GM19239 (cell line): ENCODE measurements around the gene RNF217.
"Not testable (repeated sequence)": the region's sequence is repeated elsewhere in the genome, so short reads cannot be mapped to it uniquely, and the experiment has no call there.

ENCODE experiments used
- DNase-seq: peaks from one replicate; pipeline ENCODE4 v3.0.0; 2011; ENCODE audit warnings: low spot score; ENCODE audit not compliant: insufficient read length
- FAIRE-seq: peaks from 2 replicates; lab custom pipeline; 2011; peaks lifted over from hg19 to GRCh38; lab: Jason Lieb, UNC

Gene RNF217

GRCh38 chr6:124961777-124962638 is at the start of gene RNF217:
RNF217 (plus strand) TSS chr6:124962437; CDS start chr6:124962545, 108 bp downstream.
- no peak for DNase-seq
- no peak for FAIRE-seq

- DNase-seq = no peak
- no peak for FAIRE-seq
These were observed 49.2 kb upstream of the RNF217 start for GRCh38 chr6:124913056-124913455.

GRCh38 chr6:124917769-124918168 is 44.5 kb upstream of the RNF217 start:
- no peak for FAIRE-seq

GRCh38 chr6:124919703-124920102 is 42.5 kb upstream of the RNF217 start:
- not testable (repeated sequence) for FAIRE-seq, DNase-seq

More at GRCh38 chr6:124917769-124918168, 44.5 kb upstream of the RNF217 start:
- no peak for DNase-seq

- FAIRE-seq (no peak), DNase-seq (no peak)
These were observed 37.9 kb upstream of the RNF217 start for GRCh38 chr6:124924333-124924759.

GRCh38 chr6:124926435-124926834 is 35.8 kb upstream of the RNF217 start:
- FAIRE-seq (no peak), DNase-seq (no peak)

GRCh38 chr6:124927806-124928205 is 34.4 kb upstream of the RNF217 start:
- FAIRE-seq = no peak
- no peak for DNase-seq

GRCh38 chr6:124928851-124929250 is 33.4 kb upstream of the RNF217 start:
- DNase-seq (no peak), FAIRE-seq (no peak)

GRCh38 chr6:124937645-124938044 is 24.6 kb upstream of the RNF217 start:
- FAIRE-seq = no peak
- no peak for DNase-seq

GRCh38 chr6:124941259-124941658 is 21.0 kb upstream of the RNF217 start:
- no peak for FAIRE-seq
- no peak for DNase-seq

GRCh38 chr6:124943658-124944057 is 18.6 kb upstream of the RNF217 start:
- no peak for DNase-seq
- FAIRE-seq = no peak

GRCh38 chr6:124947971-124948451 is 14.2 kb upstream of the RNF217 start:
- no peak for DNase-seq
- FAIRE-seq = no peak

GRCh38 chr6:124949706-124950105 is 12.5 kb upstream of the RNF217 start:
- DNase-seq (no peak), FAIRE-seq (no peak)

GRCh38 chr6:124953808-124954207 is 8.4 kb upstream of the RNF217 start:
- no peak for DNase-seq
- no peak for FAIRE-seq

- FAIRE-seq (no peak), DNase-seq (no peak)
These were observed 7.0 kb upstream of the RNF217 start for GRCh38 chr6:124955108-124955856.

GRCh38 chr6:124956018-124956417 is 6.2 kb upstream of the RNF217 start:
- FAIRE-seq (no peak), DNase-seq (no peak)

GRCh38 chr6:124958149-124958548 is 4.1 kb upstream of the RNF217 start:
- no peak for FAIRE-seq
- DNase-seq = no peak

- DNase-seq = no peak
These were observed 3.4 kb upstream of the RNF217 start for GRCh38 chr6:124958759-124959354.

GRCh38 chr6:124960757-124961463 is 1.3 kb upstream of the RNF217 start:
- FAIRE-seq = no peak

More at GRCh38 chr6:124958759-124959354, 3.4 kb upstream of the RNF217 start:
- FAIRE-seq = no peak

GRCh38 chr6:124961464-124961776 is 817 bp upstream of the RNF217 start:
- FAIRE-seq (no peak), DNase-seq (no peak)

More at GRCh38 chr6:124960757-124961463, 1.3 kb upstream of the RNF217 start:
- no peak for DNase-seq
